ENCODE measurements around the gene SBK2.
"Not testable (repeated sequence)": the region's sequence is repeated elsewhere in the genome, so short reads cannot be mapped to it uniquely, and the experiment has no call there.

SBK2 gene

DNA sequence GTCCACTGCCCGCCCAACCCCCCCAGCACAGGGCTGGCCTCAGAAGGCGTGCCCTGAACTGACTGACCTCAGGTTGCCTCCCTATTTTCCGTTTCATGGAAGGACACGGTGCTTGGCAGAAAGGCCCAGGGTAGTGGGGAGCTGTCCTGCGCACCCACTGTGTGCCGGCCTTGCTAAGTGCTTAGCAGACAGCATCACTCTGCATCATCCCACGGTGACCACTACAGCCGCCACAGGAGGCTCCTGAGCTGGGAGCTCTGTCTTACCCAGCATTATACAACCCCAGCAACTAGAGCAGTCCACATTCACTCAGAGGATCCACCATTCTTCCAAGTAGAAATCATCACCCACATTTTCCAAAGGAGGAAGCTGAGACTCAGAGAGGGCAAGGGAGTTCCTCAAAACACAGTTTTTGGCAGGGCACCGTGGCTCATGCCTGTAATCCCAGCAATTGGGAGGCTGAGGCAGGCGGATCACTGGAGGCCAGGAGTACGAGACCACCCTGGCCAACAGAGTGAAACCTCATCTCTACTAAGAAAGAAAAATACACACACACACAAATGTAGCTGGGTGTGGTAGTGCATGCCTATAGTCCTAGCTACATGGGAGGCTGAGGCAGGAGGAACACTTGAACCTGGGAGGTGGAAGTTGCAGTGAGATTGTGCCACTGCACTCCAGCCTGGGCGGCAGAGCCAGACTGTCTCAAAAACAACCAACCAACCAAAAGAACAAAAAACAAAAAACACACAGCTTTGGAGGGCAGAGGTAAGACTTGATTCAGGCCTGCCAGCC, 1.6 kb downstream of the SBK2 start:
- DNase-seq = no peak

DNA sequence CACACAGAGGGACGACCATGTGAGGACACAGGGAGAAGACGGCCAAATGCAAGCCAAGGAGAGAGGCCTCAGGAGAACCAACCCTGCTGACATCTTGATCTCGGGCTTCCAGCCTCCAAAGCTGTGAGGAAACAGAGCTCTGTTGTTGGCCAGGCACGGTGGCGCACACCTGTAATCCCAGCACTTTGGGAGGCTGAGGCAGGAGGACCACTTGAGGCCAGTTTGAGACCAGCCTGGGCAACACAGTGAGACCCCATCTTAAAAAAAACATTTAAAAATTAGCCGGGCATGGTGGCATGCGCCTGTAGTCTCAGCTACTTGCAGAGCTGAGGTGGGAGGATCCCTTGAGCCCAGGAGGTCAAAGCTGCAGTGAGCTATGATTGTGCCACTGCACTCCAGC, 2.7 kb downstream of the SBK2 start:
- not testable (repeated sequence) for DNase-seq

DNA sequence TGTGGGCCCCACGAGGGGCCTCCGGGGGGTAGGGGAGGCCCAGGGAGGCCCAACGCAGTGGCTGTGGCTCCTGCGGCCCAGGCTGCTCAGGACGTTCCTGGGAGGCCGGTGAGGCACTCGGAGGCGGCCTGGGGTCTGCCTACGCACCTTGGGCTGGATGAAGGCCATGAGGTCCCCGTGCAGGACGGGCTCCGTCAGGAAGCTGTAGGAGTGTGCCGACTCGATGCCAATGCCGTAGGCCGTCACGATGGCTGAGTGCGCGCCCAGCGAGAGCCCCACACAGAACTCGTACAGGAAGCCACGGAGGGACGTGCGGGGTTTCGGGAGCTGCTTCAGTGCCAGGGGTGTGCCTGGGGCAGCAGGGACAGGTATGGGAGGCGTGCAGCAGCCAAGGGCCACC, 5.9 kb downstream of the SBK2 start:
- DNase-seq = no peak

DNA sequence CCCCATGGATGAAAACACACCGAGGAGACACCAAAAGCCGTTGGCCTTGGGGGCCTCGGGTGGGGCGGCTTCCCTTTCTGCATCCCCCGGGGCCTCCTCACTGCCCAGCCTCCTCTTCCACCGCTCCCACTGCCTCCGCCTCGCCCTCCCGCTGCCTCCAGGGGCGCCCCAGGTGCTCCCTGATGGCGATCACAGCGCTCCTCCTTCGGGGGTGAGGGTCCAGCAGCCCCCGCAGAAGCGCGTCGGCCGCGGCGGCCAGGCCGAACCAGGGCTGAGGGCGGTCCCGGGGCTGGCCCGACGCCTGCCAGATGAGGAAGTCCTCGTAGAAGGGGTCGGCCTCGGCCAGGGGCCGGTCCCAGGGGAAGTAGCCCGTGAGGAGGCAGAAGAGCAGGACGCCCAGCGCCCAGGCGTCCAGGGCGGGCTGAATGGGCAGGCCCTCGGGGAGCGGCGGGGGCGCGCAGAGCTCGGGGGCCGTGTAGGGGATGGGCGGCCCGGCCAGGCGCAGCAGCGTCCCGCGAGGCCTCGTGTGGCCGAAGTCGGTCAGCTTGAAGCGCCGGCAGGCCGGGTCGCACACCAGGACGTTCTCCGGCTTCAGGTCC, 7.2 kb downstream of the SBK2 start:
- no peak for DNase-seq

DNA sequence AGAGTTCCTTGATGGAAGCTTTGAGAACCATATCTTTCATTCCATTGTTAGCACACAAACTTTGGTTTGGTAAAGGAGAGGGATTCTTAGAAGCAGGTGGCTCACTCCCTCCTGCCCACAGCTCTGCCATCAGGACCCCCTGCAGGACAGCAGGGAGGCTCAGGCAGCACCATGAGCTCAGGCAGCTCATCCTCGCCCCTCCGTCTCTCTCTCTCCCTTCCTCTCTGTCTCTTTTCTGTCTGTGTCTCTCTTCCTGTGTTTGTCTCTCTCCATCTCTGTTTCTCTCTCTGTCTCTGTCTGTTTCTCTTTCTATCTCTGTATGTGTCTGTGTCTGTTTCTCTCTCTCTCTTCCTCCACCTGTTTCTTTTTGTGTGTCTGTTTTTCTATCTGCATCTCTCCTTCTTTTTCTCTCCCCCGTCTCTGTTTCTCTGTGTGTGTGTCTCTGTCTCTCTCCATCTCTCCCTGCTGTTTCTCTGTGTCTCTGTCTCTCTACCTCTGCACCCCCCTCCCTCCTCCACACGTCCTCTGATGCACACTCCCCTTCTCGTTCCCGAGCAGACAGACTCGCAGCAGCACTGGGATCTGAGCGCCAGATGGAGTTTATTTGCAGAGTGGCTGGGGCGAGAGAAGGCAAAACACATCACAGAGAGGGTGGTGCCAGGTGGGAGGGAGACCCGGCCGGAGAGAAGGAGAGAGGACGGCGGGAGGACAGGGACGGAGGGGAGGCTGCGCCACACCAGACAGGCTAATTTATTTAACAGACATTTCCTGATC, 8.7 kb downstream of the SBK2 start:
- peak; percentile 82 for DNase-seq

DNA sequence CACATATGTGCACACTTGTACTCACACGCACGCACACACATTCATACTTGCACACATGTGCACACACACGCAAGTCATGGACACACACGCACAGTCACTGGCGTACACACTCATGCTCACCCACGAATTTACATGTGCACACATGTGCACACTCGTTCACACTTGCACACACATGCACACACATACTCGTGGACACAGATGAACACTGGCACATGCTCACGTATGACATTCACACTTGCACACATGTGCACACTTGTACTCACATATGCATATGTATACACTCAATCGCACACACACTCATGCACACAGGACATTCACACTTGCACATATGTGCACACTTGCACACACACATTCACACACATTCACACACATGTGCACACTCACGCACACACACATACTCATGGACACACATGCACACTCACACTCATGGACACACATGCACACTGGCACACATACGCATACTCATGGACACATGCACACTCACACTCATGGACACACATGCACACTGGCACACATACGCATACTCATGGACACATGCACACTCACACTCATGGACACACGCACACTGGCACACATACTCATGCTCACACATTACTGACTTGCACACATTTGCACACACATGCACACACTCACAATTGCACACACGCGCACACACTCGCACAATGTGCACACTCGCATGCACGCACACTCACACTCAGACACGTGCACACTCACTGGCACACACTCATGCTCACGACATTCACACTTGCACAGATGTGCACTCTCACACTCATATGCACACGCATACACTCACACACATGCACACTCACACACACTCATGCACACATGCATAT, 9.5 kb downstream of the SBK2 start:
- DNase-seq = no peak

GRCh38 chr19:55526216-55527196, 10.4 kb downstream of the SBK2 start:
- DNase-seq = peak; percentile 77

- DNase-seq = no peak
These were observed 11.4 kb downstream of the SBK2 start for GRCh38 chr19:55525289-55526101.

- DNase-seq = no peak
These were observed 16.1 kb downstream of the SBK2 start for GRCh38 chr19:55520691-55521292.

DNA sequence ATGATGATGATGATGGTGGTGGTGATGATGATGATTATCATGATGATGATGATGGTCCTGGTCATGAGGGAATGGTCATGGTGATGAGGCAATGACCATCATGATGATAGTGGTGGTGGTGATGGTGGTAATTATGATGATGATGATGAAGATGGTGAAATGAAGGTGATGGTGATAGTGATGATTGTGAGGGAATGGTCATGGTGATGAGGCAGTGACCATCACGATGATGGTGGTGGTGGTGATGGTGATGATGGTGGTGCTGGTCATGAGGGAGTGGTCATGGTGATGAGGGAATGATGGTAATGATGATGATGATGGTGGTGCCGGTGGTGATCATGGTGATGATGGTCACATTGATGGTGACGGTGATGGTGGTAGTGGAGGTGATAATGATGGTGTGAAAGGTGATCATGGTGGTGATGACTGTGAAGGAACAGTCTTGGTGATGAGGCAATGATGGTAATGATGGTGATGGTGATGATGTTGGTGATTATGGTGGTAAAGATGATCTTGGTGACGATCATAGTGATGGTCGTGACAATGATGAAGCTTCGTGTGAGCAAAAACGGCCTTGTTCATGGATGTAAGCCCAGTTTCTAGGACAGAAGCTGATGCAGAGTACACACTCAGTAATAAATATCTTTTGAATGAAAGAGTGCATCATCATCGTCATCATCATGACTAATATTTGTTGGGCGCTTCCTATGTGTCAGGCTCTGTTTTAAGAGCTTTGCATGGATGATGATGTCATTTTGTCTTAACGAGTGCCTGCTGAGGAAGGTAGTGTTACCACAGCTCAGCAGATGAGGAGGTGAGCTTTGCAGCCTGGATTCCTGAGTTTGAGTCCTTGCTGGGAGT, 17.3 kb downstream of the SBK2 start:
- DNase-seq = no peak

- DNase-seq = peak; percentile 90
These were observed 19.9 kb downstream of the SBK2 start for GRCh38 chr19:55516878-55517620.

GRCh38 chr19:55508120-55508519, 28.8 kb downstream of the SBK2 start:
- DNase-seq = no peak

DNA sequence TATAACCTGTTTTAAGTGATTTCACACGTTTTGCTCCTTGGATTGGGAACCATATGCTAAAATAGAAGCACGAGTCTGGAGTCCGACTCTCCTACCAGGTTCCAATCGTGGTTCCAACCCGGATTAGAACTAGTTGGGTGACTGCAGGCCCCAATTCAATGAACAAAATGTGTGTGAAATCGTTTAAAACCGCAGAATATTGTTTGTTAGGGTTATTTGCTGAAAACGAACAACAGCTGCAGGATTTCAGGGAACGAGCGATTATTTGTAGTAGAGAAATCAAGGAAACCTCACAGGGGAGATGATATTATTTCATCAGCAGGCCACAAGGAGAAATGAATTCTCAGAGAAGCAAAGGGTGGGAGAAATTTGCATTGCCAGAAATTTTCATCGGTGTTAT, 32.0 kb downstream of the SBK2 start:
- no peak for DNase-seq

- no peak for DNase-seq
These were observed 32.7 kb downstream of the SBK2 start for GRCh38 chr19:55504252-55504603.

GRCh38 chr19:55503502-55504251, 33.3 kb downstream of the SBK2 start:
- DNase-seq = peak; percentile 92

GRCh38 chr19:55503157-55503501, 33.8 kb downstream of the SBK2 start:
- DNase-seq = no peak

- no peak for DNase-seq
These were observed 34.6 kb downstream of the SBK2 start for GRCh38 chr19:55502197-55502952.
